Gastrocnemius medialis (tissue), 4 donors: ENCODE results near the gene PPP2R2B. TPM values are rescaled to one million over a fixed set of nuclear protein-coding genes. Genes with fewer than 3 reads are reported as not detected.

Experiments used
- ATAC-seq, 2 donors: fragments of 150-250 bp; one replicate each; pipeline ENCODE4 v1.9.1; 2016
- DNase-seq, 2 donors: peaks; one replicate each; pipeline ENCODE4 v3.0.0-alpha.2; 2019
- H3K27ac ChIP-seq, 4 donors: fragments of 200-600 bp; sonication (generic); 1 replicate in 1 of 4; 2 replicates in 3 of 4; pipeline ENCODE4 v1.5.1; 2016 to 2018; ENCODE audit warnings: mild to moderate bottlenecking in 2 of 4, moderate library complexity in 1 of 4
- H3K27me3 ChIP-seq, 3 donors: fragments of 200-600 bp; sonication (generic) in 2 of 3; 1 replicate in 1 of 3; 2 replicates in 2 of 3; pipeline versions ENCODE4 v1.5.1 to v1.6.0; 2016 to 2019; ENCODE audit warnings: mild to moderate bottlenecking in 1 of 3, moderate library complexity in 1 of 3
- H3K36me3 ChIP-seq, 2 donors: fragments of 200-600 bp; sonication (generic) in 1 of 2; one replicate each; pipeline ENCODE4 v1.5.1; 2017 to 2018
- H3K4me1 ChIP-seq, 2 donors: fragments of 200-600 bp; sonication (generic) in 1 of 2; one replicate each; pipeline ENCODE4 v1.5.1; 2016 to 2017; ENCODE audit warnings: mild to moderate bottlenecking in 2 of 2
- H3K4me3 ChIP-seq, 4 donors: fragments of 200-600 bp; sonication (generic) in 3 of 4; 1 replicate in 1 of 4; 2 replicates in 3 of 4; pipeline ENCODE4 v1.5.1; 2016 to 2019; ENCODE audit warnings: mild to moderate bottlenecking in 2 of 4
- H3K9me3 ChIP-seq, 3 donors: fragments of 200-600 bp; sonication (generic) in 2 of 3; 1 replicate in 1 of 3; 2 replicates in 2 of 3; pipeline ENCODE4 v1.5.1; 2016 to 2019
- POLR2A ChIP-seq, 2 donors: fragments of 450-650 bp; IDR thresholded peaks; one replicate each; pipeline ENCODE4 v1.6.1; 2017; ENCODE audit warnings: antibody characterized with exemption in 2 of 2, mild to moderate bottlenecking in 2 of 2, moderate library complexity in 2 of 2
- in situ Hi-C, 4 donors: fragments of 200-750 bp; cut with MboI; loops; one replicate each; pipeline versions ENCODE4 v1.15.0 to v1.8.0; 2017; ENCODE audit warnings: low sequenced_read_pairs in 4 of 4
- intact Hi-C: fragments of 100-400 bp; cut with DNase I; formaldehyde crosslinking; loops from one replicate; pipeline ENCODE4 v1.15.1; 2023; ENCODE audit warnings: low total_unique reads
- total RNA-seq, 4 donors: library from RNA; depleted of rRNA; stranded (reverse); fragments of >200 nt; gene quantifications; one replicate each; pipeline versions ENCODE4 v1.1.0 to v1.2.3, GENCODE V29; 2016
- TF ChIP-seq, protein P1 (sequence below), 5 experiments: fragments of 450-650 bp in 3 of 5; fragments of 200-600 bp in 2 of 5; sonication (generic) in 2 of 5; IDR thresholded peaks in 4 of 5; conservative IDR thresholded peaks in 1 of 5; 1 replicate in 4 of 5; 2 replicates in 1 of 5; pipeline ENCODE4 v1.5.1; 2016 to 2019; ENCODE audit warnings: antibody characterized with exemption in 5 of 5, mild to moderate bottlenecking in 3 of 5, moderate library complexity in 3 of 5

The PPP2R2B gene
- total RNA-seq, 4 donors from 2014 or later, result 0.04 to 0.76 (median 0.19) TPM; not detected in 1

- ATAC-seq (no peak), DNase-seq (no peak)
- H3K36me3 ChIP-seq, result no peaks in the 10 kb centered on the region
- H3K9me3 ChIP-seq, result no peaks in the 10 kb centered on the region
- in situ Hi-C loops, result no loop called here
- H3K27ac ChIP-seq, result no peak overlapping the region
- H3K27me3 ChIP-seq, result no peaks in the 10 kb centered on the region
- no peaks in the 10 kb centered on the region for H3K4me1 ChIP-seq
- TF ChIP-seq POLR2A (IDR thresholded peaks at IDR 0.05), result no peak
- TF ChIP-seq, protein P1, sequence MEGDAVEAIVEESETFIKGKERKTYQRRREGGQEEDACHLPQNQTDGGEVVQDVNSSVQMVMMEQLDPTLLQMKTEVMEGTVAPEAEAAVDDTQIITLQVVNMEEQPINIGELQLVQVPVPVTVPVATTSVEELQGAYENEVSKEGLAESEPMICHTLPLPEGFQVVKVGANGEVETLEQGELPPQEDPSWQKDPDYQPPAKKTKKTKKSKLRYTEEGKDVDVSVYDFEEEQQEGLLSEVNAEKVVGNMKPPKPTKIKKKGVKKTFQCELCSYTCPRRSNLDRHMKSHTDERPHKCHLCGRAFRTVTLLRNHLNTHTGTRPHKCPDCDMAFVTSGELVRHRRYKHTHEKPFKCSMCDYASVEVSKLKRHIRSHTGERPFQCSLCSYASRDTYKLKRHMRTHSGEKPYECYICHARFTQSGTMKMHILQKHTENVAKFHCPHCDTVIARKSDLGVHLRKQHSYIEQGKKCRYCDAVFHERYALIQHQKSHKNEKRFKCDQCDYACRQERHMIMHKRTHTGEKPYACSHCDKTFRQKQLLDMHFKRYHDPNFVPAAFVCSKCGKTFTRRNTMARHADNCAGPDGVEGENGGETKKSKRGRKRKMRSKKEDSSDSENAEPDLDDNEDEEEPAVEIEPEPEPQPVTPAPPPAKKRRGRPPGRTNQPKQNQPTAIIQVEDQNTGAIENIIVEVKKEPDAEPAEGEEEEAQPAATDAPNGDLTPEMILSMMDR (IDR thresholded peaks at IDR 0.05 in 4 of 5, conservative IDR thresholded peaks at IDR 0.05 in 1 of 5), result no peak
- intact Hi-C loops, result no loop called here
- H3K4me3 ChIP-seq, result no peak overlapping the region
Observed at GRCh38 chr5:146836226-146836842, 42.2 kb downstream of the PPP2R2B start.

DNA sequence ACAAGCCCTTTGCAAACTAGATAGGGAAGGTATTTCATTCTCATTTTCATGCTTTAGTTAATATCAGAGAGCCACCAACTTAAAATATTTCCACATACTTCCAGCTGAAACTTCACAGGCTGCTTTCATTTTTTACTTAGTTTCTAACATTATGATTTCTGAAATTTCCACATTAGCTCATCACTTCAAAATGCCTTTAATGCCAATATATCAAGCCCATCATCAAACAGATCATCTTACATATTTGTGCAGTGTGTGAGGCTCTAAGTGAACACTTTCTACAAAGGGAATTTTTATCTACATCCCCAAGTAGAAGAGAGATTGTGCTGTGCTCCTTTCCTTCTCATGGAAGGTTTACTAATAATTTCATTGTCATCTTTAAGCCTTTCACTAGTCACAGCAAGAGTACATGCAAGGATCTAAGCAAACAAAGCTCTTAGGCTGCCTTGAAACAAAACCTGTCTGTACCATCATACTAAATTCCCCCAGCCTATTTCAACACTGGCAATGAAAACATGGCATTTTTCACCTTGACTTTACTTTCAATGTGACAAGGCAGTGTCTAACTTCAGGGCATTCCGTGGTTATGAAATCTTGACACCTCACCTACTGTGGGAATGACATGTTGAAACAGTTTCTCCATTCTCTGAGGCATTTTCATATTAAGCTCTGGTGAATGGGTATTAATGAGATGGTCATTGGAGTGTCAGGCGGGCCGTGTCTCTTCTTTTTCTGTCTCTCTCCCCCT is 45.4 kb downstream of the PPP2R2B start:
- ATAC-seq (no peak), DNase-seq (no peak)
- intact Hi-C loops, result no loop called here
- TF ChIP-seq, protein P1 (IDR thresholded peaks at IDR 0.05 in 4 of 5, conservative IDR thresholded peaks at IDR 0.05 in 1 of 5), result no peak
- no peak for TF ChIP-seq POLR2A (IDR thresholded peaks at IDR 0.05)
- Histone ChIP-seq H3K27ac (no peak overlapping the region), H3K4me1 (peaks cover 0 to 6% of the 10 kb centered on the region in 2 donors), H3K27me3 (no peaks in the 10 kb centered on the region), H3K36me3 (no peaks in the 10 kb centered on the region), H3K9me3 (no peaks in the 10 kb centered on the region), H3K4me3 (no peak overlapping the region)
- in situ Hi-C loops, result no loop called here

DNA sequence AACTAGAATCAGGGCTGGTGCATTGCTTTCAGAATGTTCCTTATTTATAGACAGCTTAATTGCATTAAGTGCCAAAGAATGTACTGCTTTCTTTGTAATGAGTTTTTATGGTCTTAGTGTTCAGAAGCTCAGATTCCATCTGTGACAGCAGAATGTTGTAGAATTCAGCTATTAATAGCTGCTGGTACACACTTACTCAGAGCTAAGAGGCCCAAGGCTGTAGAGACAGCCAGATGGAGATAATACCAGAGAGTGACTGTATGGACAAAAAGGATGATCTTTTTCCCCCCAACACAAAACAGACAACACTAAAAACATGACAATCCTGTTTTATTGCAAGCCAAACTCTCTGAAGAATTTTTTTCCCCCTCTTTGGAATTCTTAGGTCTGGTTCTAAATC is 50.2 kb downstream of the PPP2R2B start:
- DNase-seq (no peak), ATAC-seq (peak in 1 of 2 donors; percentile 69)
- Histone ChIP-seq H3K9me3 (no peaks in the 10 kb centered on the region), H3K4me3 (no peak overlapping the region), H3K36me3 (no peaks in the 10 kb centered on the region), H3K4me1 (peaks cover 0 to 6% of the 10 kb centered on the region in 2 donors), H3K27ac (no peak overlapping the region), H3K27me3 (no peaks in the 10 kb centered on the region)
- intact Hi-C loops (no loop called here), in situ Hi-C loops (no loop called here)
- no peak for TF ChIP-seq POLR2A (IDR thresholded peaks at IDR 0.05)
- TF ChIP-seq, protein P1 (IDR thresholded peaks at IDR 0.05 in 4 of 5, conservative IDR thresholded peaks at IDR 0.05 in 1 of 5), result no peak

GRCh38 chr5:146827901-146828300 is 50.7 kb downstream of the PPP2R2B start:
- no peak for ATAC-seq
- no peaks in the 10 kb centered on the region for H3K36me3 ChIP-seq
- in situ Hi-C loops (no loop called here), intact Hi-C loops (no loop called here)
- TF ChIP-seq, protein P1 (IDR thresholded peaks at IDR 0.05 in 4 of 5, conservative IDR thresholded peaks at IDR 0.05 in 1 of 5), result no peak
- TF ChIP-seq POLR2A (IDR thresholded peaks at IDR 0.05), result no peak
- no peak overlapping the region for H3K27ac ChIP-seq
- H3K4me1 ChIP-seq, result peaks cover 0 to 6% of the 10 kb centered on the region in 2 donors
- H3K9me3 ChIP-seq, result no peaks in the 10 kb centered on the region
- no peaks in the 10 kb centered on the region for H3K27me3 ChIP-seq
- no peak for DNase-seq
- no peak overlapping the region for H3K4me3 ChIP-seq
